Activated CD4-positive, alpha-beta T cell treated with anti-CD3 and anti-CD28 coated beads, Interleukin-2, amount 50 U/mL, for 48 hours (primary cell): ENCODE data around the gene GTF3C2.

Experiments
- DNase-seq, 2 experiments: peaks; one replicate each; pipeline ENCODE4 v3.0.0-alpha.2; 2020

The GTF3C2 gene

DNA sequence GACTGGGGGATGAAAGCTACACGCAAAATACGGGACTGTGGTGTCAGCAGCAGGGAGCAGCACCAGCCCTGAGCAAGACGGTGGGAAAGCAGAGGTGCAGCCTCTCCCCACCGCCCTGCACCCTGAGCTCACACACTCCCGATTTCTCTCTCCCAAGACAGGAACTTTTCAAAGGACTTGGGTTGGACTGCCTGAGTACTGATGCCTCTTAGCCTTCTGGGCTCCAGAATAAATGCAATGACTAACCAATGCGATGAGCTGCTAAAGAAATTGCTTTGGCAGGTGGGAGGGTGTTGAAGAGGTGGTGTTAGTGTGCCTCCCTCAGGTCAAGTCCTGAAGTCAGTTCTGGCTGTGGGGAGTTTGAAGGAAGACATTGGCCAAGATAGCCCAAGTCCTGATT, 64.7 kb downstream of the GTF3C2 start:
- no peak for DNase-seq

- DNase-seq, result no peak
These were observed 66.0 kb downstream of the GTF3C2 start for GRCh38 chr2:27290549-27290948.

GRCh38 chr2:27288610-27289009, 68.0 kb downstream of the GTF3C2 start:
- no peak for DNase-seq

- no peak for DNase-seq
These were observed 71.1 kb downstream of the GTF3C2 start for GRCh38 chr2:27285481-27285880.

GRCh38 chr2:27284996-27285395, 71.6 kb downstream of the GTF3C2 start:
- no peak for DNase-seq

- no peak for DNase-seq
These were observed 73.7 kb downstream of the GTF3C2 start for GRCh38 chr2:27282892-27283291.

DNA sequence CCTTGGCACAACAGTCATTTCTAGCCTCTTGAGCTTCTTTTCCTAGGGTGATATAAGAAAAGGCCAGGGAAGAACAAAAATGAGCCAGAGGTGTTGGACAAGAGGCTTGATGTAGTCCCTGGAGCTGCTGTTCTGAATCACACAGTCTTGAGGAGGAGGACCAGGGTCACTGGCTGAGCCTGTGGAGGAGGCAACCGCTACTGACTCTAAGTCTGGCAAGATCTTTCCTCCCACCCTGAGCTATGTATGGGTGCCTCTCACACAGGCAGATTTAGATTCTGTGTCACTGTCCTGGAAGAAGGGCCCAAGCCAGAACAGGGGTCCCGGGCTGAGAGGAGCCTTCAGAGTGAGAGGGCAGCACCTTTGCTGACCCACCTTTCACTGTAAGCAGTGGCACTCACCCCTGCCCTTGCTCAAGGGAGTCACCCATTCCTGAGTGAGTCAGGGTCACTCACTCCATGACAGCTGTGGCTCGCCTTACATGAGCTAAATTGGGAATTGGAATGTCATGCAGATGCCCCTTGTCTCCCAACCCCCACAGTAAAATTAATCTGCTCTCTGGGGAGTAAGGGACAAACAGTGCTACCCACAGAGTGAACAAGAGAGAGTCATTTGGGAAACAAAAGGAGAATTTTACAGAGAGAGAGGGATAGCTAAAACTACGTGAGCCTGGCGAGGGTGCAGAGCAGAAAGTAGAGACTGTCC, 74.6 kb downstream of the GTF3C2 start, which contains the start of gene TRIM54:
Gene TRIM54, plus strand, starts transcription at position 575 of the 705 bp plus-strand sequence. CDS start 303 bp downstream, outside the sequence.
- DNase-seq, result no peak

DNA sequence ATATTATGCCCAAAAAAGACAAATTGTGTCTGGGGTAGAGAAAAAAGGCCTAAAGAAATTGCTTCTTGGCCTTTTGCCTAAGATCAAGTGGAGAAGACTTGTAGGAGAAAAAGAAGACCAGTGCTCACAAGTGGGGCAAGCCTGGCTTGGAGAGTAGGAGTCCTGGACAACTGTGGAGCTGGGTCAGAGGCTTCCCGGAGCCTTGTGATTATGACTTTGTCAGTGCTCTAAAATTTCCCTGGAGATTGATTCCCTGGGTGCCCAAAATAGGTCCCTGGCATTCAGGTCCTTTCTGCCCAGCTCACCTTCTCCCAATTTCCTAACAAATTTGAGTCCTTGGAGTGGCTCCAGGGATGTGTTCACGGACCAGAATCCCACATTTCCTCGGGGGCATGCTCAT, 75.1 kb downstream of the GTF3C2 start:
- DNase-seq, result no peak

DNA sequence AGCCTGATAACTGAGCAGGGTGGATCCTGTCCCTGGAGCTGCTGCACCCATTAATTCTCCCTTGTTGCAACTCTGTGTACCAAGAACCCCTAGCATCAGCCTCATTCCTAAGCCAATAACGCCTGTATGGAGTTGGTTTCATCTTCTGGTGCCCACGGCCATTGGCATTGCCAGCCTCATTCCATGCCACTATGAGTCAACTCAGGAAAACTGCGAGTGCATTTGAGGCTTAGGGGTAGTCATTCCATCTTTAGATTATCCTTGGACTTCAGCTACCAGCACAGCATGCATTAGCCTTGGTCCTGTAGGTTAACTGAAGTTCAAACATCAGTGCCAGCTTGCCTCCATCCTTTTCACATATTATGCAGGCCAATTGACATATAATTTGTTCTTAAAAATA, 75.7 kb downstream of the GTF3C2 start:
- no peak for DNase-seq

DNA sequence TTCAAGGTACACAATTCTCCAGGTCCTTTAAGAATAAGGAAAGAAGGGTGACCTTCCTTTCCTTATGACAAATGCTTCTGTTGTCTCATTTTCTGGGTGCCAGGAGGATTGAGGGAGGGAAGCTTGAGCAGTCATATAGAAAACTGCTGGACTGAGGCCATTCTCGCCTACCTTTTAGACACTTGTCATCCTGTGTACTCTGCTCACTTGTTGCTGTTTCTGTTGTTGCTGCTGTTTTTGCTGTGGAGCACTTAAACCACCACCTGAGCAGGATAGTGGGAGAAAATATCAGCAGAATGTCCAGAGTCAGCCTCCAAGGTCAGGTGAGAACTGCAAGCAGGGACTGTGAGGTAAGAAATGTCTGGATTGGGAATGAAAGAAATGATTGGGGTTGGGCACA, 78.6 kb downstream of the GTF3C2 start:
- DNase-seq, result no peak
